HEK293 (cell line): ENCODE results near the gene LILRB3.

Experiments used
- CTCF ChIA-PET: fragments of 350-600 bp; formaldehyde crosslinking; extraction: SDS; loops from one replicate; lab custom pipeline; 2021; ENCODE audit warnings: antibody characterized with exemption; lab: Yijun Ruan, JAX
- POLR2A ChIA-PET: fragments of 300-600 bp; formaldehyde crosslinking; extraction: SDS; loops from one replicate; lab custom pipeline; 2020; ENCODE audit warnings: antibody characterized with exemption, inconsistent platforms; lab: Yijun Ruan, JAX
- H3K27ac ChIP-seq: fragments of 200-500 bp; sonication (Bioruptor generic); 2 replicates; pipeline ENCODE4 v1.5.1; 2014; ENCODE audit warnings: low read depth, low read length, control low read depth, inconsistent platforms; ENCODE audit errors: extremely low read depth
- H3K36me3 ChIP-seq, 2 experiments: fragments of 200-500 bp in 1 of 2; sonication (Bioruptor generic) in 1 of 2; 1 replicate in 1 of 2; 2 replicates in 1 of 2; pipeline ENCODE4 v1.5.1; 2014 to 2017; ENCODE audit warnings: inconsistent platforms in 2 of 2, low read length in 2 of 2; ENCODE audit not compliant: control insufficient read depth in 2 of 2, insufficient read depth in 1 of 2
- H3K4me1 ChIP-seq: fragments of 200-500 bp; sonication (Bioruptor generic); 2 replicates; pipeline ENCODE4 v1.5.1; 2014; ENCODE audit warnings: mild to moderate bottlenecking, low read length, inconsistent platforms; ENCODE audit not compliant: control insufficient read depth, insufficient read depth
- H3K4me3 ChIP-seq: 2 replicates; pipeline ENCODE4 v1.5.1; 2011; ENCODE audit warnings: low read depth, mild to moderate bottlenecking, control low read depth, low read length, moderate library complexity
- H3K9me3 ChIP-seq: fragments of 200-500 bp; sonication (Bioruptor generic); 2 replicates; pipeline ENCODE4 v1.5.1; 2014; ENCODE audit warnings: low read depth, low read length, inconsistent platforms; ENCODE audit not compliant: control insufficient read depth, insufficient read depth
- GLIS1 ChIP-seq: fragments of 450-650 bp; formaldehyde crosslinking; IDR thresholded peaks from 2 replicates; pipeline ENCODE4 v1.5.1; 2016; ENCODE audit warnings: missing biosample characterization, missing genetic modification characterization
- KLF1 ChIP-seq: fragments of 450-650 bp; formaldehyde crosslinking; IDR thresholded peaks from 2 replicates; pipeline ENCODE4 v1.5.1; 2016; ENCODE audit warnings: missing biosample characterization, missing genetic modification characterization
- KLF10 ChIP-seq: fragments of 450-650 bp; IDR thresholded peaks from 2 replicates; pipeline ENCODE4 v1.5.1; 2018; ENCODE audit warnings: missing biosample characterization, mild to moderate bottlenecking, missing genetic modification characterization
- KLF16 ChIP-seq: fragments of 450-650 bp; formaldehyde crosslinking; IDR thresholded peaks from 2 replicates; pipeline ENCODE4 v1.5.1; 2017; ENCODE audit warnings: missing biosample characterization, missing genetic modification characterization
- SALL2 ChIP-seq: fragments of 450-650 bp; formaldehyde crosslinking; IDR thresholded peaks from 2 replicates; pipeline ENCODE4 v1.5.0; 2017; ENCODE audit warnings: missing biosample characterization, mild to moderate bottlenecking, missing genetic modification characterization, borderline replicate concordance
- ZBTB20 ChIP-seq: fragments of 450-650 bp; formaldehyde crosslinking; IDR thresholded peaks from 2 replicates; pipeline ENCODE4 v1.5.1; 2016; ENCODE audit warnings: missing biosample characterization, missing genetic modification characterization
- ZIC2 ChIP-seq: fragments of 450-650 bp; formaldehyde crosslinking; IDR thresholded peaks from 2 replicates; pipeline ENCODE4 v1.5.1; 2016; ENCODE audit warnings: missing biosample characterization, missing genetic modification characterization
- ZNF138 ChIP-seq: fragments of 450-650 bp; formaldehyde crosslinking; IDR thresholded peaks from 2 replicates; pipeline ENCODE4 v1.5.1; 2016; ENCODE audit warnings: missing biosample characterization, missing genetic modification characterization, borderline replicate concordance
- ZNF223 ChIP-seq: fragments of 450-650 bp; formaldehyde crosslinking; IDR thresholded peaks from 2 replicates; pipeline ENCODE4 v1.5.1; 2016; ENCODE audit warnings: missing biosample characterization, missing genetic modification characterization
- ZNF274 ChIP-seq, 2 experiments: fragments of 200-500 bp in 1 of 2; fragments of 450-650 bp in 1 of 2; sonication (Bioruptor generic) in 1 of 2; formaldehyde crosslinking in 1 of 2; IDR thresholded peaks; 2 replicates each; pipeline versions ENCODE4 v1.5.1 to v1.6.1; 2014 to 2016; ENCODE audit warnings: borderline replicate concordance in 1 of 2, inconsistent platforms in 1 of 2, low read length in 1 of 2, missing biosample characterization in 1 of 2, missing genetic modification characterization in 1 of 2
- ZNF302 ChIP-seq: fragments of 450-650 bp; formaldehyde crosslinking; IDR thresholded peaks from 2 replicates; pipeline ENCODE4 v1.5.1; 2016; ENCODE audit warnings: missing biosample characterization, missing genetic modification characterization, low read depth
- ZNF354C ChIP-seq: fragments of 450-650 bp; formaldehyde crosslinking; IDR thresholded peaks from 2 replicates; pipeline ENCODE4 v1.5.1; 2016; ENCODE audit warnings: missing biosample characterization, missing genetic modification characterization, low read depth, borderline replicate concordance
- ZNF529 ChIP-seq: fragments of 450-650 bp; formaldehyde crosslinking; IDR thresholded peaks from 2 replicates; pipeline ENCODE4 v1.5.1; 2017; ENCODE audit warnings: missing genetic modification characterization, missing biosample characterization; ENCODE audit not compliant: insufficient replicate concordance
- ZNF549 ChIP-seq: fragments of 450-650 bp; IDR thresholded peaks from 2 replicates; pipeline ENCODE4 v1.5.1; 2018; ENCODE audit warnings: missing biosample characterization, missing genetic modification characterization, mild to moderate bottlenecking, inconsistent platforms, moderate library complexity
- TF ChIP-seq, protein P1 (sequence below): fragments of 450-650 bp; formaldehyde crosslinking; IDR thresholded peaks from 2 replicates; pipeline ENCODE4 v1.5.1; 2016; ENCODE audit warnings: missing biosample characterization, missing genetic modification characterization
- TF ChIP-seq, protein P2 (sequence below): fragments of 450-650 bp; formaldehyde crosslinking; IDR thresholded peaks from 2 replicates; pipeline ENCODE4 v1.5.1; 2016; ENCODE audit warnings: missing biosample characterization, missing genetic modification characterization

LILRB3 gene

DNA sequence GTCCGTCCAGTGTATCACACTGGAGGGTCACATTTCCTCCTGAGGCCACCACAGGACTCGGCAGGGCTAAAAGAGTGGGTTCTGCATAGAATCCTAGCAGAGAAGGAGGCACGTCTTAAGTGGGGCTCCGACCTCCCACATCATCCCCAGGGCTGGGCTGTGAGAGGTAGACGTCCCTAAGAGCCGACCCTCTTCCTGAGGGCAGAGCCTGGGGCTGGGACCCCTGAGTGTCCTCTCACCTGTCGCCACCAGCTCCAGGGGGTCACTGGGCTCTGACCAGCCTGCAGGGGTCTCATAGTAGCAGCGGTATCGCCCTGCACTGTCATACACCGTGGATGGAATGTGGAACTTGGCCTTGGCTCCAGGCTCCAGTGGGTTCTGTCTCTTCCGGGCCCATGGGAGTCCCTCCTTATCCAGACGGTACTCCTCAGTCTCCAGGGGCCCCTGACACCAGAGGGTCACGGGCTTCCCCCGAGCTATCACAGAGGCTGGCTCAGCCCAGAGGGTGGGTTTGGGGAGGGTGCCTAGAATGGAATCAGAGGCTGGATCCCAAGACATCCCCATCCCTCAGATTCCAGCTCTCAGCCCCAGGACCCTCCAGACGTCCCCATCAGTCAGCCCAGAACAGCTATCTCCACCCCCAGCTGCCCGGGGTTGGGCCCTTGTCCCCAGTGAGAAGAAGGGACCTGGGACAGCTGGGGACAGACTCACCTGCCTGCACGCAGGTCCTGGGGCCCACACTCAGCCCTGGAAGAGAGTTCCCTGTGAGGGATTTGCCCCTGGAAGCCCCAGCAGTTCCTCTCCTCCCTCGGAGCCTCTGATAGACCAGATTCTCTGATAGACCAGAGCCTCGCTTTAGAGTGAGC is 33.7 kb upstream of the LILRB3 start:
- ChIA-PET CTCF (interaction anchor here (3.4 kb wide), 1 partner anchor 10 kb away, joined by 26 read pairs; no protein-coding TSS in a partner anchor), POLR2A (interaction anchor here (0.5 kb wide), 1 partner anchor 125 kb away, joined by 3 read pairs; no protein-coding TSS in a partner anchor)
- H3K36me3 ChIP-seq, result no peaks in the 10 kb centered on the region
- no peak overlapping the region for H3K27ac ChIP-seq
- H3K9me3 ChIP-seq, result no peaks in the 10 kb centered on the region
- no peak overlapping the region for H3K4me3 ChIP-seq
- H3K4me1 ChIP-seq, result no peaks in the 10 kb centered on the region
- TF ChIP-seq, protein P1, sequence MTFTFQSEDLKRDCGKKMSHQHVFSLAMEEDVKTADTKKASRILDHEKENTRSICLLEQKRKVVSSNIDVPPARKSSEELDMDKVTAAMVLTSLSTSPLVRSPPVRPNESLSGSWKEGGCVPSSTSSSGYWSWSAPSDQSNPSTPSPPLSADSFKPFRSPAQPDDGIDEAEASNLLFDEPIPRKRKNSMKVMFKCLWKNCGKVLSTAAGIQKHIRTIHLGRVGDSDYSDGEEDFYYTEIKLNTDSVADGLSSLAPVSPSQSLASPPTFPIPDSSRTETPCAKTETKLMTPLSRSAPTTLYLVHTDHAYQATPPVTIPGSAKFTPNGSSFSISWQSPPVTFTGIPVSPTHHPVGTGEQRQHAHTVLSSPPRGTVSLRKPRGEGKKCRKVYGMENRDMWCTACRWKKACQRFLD (tag by site-specific recombination), result no peak
- TF ChIP-seq ZBTB20 (tag by site-specific recombination), result no peak
- TF ChIP-seq, all 188 proteins: peak for 0

DNA sequence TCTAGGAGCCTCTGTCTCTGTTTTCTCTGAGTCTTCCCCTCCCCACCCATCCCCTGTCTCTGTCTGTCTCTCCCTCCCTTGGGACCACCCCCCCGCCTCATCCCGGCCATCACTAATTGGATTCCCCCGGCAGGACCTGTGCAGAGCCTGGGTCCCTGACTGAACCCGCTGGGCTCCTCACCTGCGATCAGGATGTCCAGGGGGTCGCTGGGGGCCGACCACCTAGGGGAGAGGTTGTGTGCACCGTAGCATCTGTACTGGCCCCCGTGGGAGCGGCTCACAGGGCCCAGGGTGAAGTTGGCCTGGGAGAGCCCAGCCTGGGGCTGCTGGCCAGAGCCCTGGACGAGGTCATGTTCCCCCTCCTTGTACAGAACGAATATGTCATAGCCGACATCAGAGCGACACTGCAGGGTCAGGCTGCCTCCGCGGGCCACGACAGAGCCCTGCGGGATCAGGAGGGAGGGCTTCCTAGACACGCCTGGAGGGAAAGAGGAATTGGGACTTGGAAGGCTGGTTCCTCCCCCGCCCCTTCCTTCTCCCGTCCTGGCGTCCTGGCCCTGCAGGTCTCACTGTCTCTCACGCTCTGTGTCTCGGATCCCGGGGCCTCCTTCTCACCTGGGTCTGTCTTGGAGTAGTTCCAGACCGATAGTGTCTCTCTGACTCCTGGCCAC is 32.4 kb upstream of the LILRB3 start:
- H3K4me1 ChIP-seq, result no peaks in the 10 kb centered on the region
- no peak overlapping the region for H3K4me3 ChIP-seq
- no peaks in the 10 kb centered on the region for H3K36me3 ChIP-seq
- no peaks in the 10 kb centered on the region for H3K9me3 ChIP-seq
- ChIA-PET POLR2A (no interaction called here), CTCF (interaction anchor here (3.4 kb wide), 1 partner anchor 11 kb away, joined by 26 read pairs; no protein-coding TSS in a partner anchor)
- no peak overlapping the region for H3K27ac ChIP-seq
- no peak for TF ChIP-seq ZNF354C (tag by site-specific recombination)
- no peak for TF ChIP-seq ZNF529 (tag by site-specific recombination)
- TF ChIP-seq ZNF138, result no peak
- TF ChIP-seq KLF1 (tag by site-specific recombination), result no peak
- no peak for TF ChIP-seq SALL2 (tag by site-specific recombination)

DNA sequence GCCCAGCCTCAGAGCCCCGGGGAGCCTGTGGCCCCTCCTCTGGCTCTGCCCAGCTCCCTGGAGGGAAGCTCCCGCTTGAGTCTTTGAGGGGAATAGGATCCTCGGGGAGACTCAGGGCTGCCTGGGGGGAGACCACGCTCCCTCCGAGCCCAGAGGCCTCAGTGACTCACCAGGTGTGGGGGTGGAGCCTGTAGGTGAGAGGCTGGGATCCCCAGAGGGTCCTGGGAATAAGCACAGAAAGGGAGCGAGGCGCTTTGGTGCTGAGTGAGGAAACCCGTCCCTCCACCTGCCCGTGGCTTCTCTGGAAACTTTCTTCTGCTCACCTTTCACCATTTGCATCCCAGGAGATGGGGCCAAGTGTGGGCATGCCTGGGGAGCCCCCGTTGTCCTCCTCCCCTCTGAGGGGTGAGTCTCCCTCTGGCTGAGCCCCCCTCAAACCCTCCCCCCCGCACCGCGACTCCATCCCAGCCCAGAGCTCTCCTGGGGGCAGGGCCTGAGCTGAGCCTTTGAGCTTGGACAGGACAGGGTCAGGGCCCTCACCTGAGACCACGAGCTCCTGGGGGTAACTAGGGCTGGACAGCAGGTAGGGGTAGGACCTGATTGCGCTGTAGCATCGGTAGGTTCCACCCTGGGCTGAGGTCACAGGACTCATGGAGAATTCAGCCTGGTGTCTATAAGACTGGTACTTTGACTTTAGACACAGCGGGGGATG is 31.5 kb upstream of the LILRB3 start:
- CTCF ChIA-PET, result interaction anchor here (0.5 kb wide), 1 partner anchor 1851 kb away, joined by 4 read pairs; no protein-coding TSS in a partner anchor

DNA sequence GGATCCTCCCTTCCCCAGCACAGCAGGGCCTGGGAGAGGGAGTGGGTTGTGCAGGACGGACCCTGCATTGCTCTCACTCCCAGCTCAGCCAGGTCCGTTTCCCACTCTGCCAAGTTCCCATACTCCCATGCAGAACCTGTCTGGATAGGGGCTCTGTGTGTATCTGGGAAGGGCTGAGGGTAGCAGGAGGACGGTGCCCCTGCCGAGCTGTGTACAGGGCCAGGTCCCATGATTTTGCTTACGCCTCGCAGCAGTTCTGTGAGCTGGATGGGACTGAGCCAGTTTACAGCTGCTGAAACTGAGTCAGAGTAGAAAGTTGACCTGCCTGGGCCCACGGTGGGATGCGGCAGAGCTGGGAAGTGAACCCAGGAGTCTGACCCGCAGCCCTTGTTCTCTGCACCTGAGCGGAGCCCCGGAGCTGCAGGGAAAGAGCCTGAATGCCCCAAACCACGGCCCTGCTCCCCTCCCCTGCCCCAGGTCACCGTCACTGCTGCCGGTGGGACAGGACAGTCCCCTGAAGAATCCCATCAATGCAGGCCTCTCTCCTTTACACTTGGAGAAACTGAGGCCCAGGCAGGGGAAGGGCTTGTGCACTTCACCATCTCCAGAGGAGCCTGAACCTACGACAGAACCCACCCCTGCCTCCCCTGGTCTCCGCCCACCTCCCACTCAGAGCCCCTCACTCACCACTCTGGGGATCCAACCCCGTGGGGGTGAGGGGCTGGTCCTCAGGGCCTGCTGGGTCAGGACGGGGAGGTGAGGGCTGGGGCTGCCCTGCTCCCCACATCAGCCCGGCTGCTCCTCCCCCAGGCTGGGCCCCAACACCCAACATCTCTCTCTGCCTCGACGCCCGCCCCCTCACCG is 30.8 kb upstream of the LILRB3 start:
- Histone ChIP-seq H3K9me3 (no peaks in the 10 kb centered on the region), H3K36me3 (no peaks in the 10 kb centered on the region)
- POLR2A ChIA-PET, result no interaction called here
- TF ChIP-seq ZNF302, result no peak
- TF ChIP-seq ZNF223 (tag by site-specific recombination), result no peak
- no peak for TF ChIP-seq KLF1 (tag by site-specific recombination)
- no peak for TF ChIP-seq ZNF274 (IDR thresholded peaks at IDR 0.05; ENCODE audit: low read length)
- TF ChIP-seq ZNF274 (tag by site-specific recombination; IDR thresholded peaks at IDR 0.05; ENCODE audit: borderline replicate concordance), result no peak
- no peak for TF ChIP-seq KLF16 (tag by site-specific recombination)
- TF ChIP-seq, protein P2, sequence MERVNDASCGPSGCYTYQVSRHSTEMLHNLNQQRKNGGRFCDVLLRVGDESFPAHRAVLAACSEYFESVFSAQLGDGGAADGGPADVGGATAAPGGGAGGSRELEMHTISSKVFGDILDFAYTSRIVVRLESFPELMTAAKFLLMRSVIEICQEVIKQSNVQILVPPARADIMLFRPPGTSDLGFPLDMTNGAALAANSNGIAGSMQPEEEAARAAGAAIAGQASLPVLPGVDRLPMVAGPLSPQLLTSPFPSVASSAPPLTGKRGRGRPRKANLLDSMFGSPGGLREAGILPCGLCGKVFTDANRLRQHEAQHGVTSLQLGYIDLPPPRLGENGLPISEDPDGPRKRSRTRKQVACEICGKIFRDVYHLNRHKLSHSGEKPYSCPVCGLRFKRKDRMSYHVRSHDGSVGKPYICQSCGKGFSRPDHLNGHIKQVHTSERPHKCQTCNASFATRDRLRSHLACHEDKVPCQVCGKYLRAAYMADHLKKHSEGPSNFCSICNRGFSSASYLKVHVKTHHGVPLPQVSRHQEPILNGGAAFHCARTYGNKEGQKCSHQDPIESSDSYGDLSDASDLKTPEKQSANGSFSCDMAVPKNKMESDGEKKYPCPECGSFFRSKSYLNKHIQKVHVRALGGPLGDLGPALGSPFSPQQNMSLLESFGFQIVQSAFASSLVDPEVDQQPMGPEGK (tag by site-specific recombination), result no peak
- TF ChIP-seq, all 188 proteins: peak for 0
- Histone ChIP-seq H3K4me1 (no peaks in the 10 kb centered on the region), H3K27ac (no peak overlapping the region), H3K4me3 (no peak overlapping the region)
- CTCF ChIA-PET, result no interaction called here

More for the DNA sequence above, 31.5 kb upstream of the LILRB3 start:
- Histone ChIP-seq H3K4me3 (no peak overlapping the region), H3K36me3 (no peaks in the 10 kb centered on the region), H3K9me3 (no peaks in the 10 kb centered on the region), H3K27ac (no peak overlapping the region), H3K4me1 (no peaks in the 10 kb centered on the region)
- TF ChIP-seq ZNF549 (no peak), GLIS1 (tag by site-specific recombination) (peak; percentile 13; the same call in 1 of the 2 replicates), ZIC2 (tag by site-specific recombination) (peak; percentile 23; the same call in 1 of the 2 replicates), KLF10 (tag by site-specific recombination) (no peak)
- POLR2A ChIA-PET, result no interaction called here
